Amygdala (tissue), 56 donors: ENCODE measurements around the gene RNF43.

Experiments used
- DNase-seq, 56 donors: peaks; one replicate each; lab custom pipeline; 2025; lab: John Stamatoyannopoulos, UW

RNF43 gene

DNA sequence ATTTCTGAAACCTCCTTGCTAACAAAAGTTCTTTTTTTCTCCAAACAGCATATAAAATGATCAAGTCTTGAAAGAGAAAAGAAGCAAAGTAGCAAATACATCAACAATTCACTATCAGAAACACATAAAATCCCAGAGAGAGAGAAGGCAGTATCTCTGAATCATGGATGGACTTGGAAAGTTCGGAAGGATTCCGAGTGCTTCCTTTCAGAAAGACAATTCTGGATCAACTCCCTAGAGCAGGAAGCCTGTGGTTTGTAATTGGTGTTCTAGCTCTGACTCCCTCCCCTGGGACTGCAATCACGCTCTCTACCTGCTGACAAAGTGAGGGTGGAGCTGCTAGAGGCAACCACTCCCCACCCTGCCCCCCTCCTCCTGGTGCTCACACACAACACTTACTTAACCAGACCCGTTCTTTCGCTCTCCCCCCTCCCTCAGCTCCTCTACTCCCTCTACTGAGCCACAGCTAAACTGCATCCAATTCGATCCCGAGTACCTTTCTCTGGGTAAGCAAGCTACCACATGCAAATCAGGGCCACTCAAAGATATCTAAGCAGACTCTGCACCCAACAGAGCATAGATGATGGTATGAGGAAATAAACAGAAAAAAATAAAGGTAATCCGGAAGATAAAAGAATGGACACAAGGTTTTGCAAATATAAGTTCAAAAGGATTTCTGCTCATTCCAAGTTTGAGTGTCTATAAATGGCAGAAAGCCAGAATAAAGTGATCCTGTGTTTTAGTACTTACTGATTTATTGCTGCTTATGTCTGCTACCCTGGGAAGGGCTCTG, at the start of gene RNF43:
Gene RNF43 (minus strand): TSS at position 235 of the 793 bp plus-strand sequence. CDS start 1,957 bp downstream, outside the sequence.
- peak in 55 of 56 donors; percentile 7 to 87 (median 60) for DNase-seq

DNA sequence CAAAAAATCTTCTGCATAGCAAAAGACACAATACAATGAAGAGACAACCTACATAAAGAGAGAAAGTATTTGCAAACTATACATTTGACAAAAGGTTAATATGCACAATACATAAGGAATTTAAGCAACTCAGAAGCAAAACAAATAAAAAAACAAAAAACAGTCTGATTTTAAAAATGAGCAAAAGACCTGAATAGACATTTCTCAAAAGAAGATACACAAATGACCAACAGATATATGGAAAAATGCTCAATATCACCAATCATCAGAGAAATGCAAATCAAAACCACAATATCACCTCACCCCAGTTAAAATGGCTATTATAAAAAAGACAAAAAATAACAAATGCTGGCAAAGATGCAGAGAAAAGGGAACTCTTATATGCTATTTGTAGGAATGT, 38.2 kb upstream of the RNF43 start:
- no peak for DNase-seq

- no peak for DNase-seq
Observed at GRCh38 chr17:58452738-58453137, 35.4 kb upstream of the RNF43 start.

- DNase-seq, result peak in 21 of 56 donors; percentile 1 to 53 (median 7)
Observed at GRCh38 chr17:58447039-58447975, 30.0 kb upstream of the RNF43 start.

GRCh38 chr17:58446086-58446485, 28.8 kb upstream of the RNF43 start:
- DNase-seq, result no peak

DNA sequence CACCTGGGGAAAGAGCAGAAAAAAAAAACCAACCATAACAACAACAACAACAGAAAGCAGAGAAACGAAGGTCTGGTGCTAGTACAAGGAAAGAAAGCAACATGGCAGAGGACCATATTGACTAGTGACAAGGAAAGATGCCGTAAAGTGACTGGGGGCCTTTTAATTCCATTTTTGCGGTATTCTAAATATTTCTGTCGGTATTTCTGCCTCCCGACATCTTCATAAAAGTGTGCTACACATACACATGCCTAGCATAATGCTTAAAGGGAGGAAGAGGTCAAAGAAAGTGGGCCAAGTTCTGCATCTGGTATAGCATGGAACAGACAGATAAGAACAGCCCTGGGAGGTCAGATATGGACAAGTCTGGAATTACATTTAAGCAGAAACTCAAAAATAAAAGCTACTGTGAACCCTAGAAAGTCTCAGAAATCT, 19.5 kb upstream of the RNF43 start:
- no peak for DNase-seq

DNA sequence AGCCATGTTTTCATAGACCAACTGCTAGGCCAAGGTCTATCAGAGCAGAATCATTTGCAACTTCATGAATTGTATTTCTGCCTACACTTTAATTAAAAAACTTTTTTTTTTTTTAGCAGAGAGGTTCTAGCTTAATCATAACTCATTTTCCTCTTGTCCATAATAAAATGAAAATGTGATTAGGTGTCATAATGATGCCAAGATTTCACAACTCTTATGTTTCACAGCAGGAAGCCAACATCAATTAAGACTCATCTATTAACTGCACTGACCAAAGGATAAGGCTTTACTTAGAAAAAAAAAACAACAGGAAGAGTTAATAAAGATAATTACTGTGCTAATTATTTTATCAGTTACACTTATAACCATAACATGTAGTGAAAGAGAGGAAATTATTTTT, 18.9 kb upstream of the RNF43 start:
- no peak for DNase-seq

GRCh38 chr17:58432806-58433573, 15.7 kb upstream of the RNF43 start:
- no peak for DNase-seq

DNA sequence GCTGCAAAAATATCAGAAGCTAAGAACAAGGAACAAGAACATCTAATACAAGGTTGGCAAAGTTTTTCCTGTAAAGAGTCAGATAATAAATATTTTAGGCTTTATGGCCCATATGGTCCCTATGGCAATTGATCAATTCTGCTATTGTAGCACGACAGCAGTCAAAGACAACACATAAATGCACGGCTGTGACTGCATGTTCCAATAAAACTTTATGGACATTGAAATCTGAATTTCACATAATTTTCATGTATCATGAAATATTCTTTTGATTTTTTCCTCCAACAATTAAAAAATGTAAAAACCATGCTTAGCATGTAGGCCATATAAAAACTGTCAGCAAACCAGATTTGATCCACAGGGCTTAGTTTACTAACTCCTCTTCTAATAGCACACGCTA, 10.5 kb upstream of the RNF43 start:
- DNase-seq, result no peak

- DNase-seq, result no peak
Observed at GRCh38 chr17:58421711-58422110, 4.4 kb upstream of the RNF43 start.

- no peak for DNase-seq
Observed at GRCh38 chr17:58420827-58421226, 3.5 kb upstream of the RNF43 start.

- DNase-seq, result peak in 1 of 56 donors; percentile 1
Observed at GRCh38 chr17:58416937-58417299, 416 bp downstream of the RNF43 start.

DNA sequence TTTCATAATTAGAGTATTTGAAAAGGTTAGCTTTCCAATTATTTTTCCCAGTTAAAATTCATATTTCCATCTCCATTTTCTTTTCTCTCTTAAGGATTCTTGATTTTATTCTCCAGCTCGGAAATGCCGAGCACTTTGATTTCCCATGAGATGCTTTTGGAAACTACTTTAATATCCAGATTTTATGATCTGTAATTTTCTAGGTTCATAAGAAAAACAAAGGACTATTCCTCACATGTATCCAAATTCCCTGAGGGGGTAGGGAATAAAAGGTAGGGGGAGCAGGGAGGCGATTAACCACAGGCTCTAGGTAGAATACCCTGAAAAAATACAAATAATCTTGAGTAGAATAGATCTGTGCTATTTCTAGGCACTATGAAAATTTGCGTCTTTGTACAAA, 938 bp downstream of the RNF43 start:
- DNase-seq, result no peak

DNA sequence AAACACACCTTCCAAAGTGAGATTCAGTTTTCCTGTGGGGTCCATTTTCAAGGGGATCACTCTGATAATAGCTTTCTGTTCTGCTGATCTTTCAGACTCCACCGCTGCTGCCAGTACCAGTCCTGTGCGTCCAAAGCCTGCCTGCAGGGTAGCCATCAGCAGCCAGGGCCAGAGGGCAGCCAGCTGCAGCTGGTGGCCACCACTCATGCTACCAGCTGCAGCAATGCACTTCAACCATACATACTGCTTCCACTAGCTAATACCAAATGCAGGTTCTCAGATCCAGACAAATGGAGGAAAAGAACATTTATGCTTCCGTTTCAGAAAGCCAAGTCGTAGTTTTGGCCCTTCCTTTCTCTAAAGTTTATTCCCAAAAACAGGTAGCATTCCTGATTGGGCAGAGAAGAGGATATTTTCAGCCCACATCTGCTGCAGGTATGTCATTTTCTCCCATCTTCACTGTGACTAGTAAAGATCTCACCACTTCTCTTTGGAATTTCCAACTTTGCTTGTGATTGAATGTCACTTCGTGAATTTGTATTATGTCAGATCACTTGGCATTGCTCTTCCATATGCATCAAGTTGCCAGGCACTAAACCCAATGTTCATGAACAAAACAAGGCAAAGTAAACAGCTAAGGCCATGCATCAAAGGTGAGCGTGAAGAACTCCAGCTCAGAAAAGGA, 1.8 kb downstream of the RNF43 start:
- DNase-seq, result peak in 5 of 56 donors; percentile 1 to 16 (median 3)

DNA sequence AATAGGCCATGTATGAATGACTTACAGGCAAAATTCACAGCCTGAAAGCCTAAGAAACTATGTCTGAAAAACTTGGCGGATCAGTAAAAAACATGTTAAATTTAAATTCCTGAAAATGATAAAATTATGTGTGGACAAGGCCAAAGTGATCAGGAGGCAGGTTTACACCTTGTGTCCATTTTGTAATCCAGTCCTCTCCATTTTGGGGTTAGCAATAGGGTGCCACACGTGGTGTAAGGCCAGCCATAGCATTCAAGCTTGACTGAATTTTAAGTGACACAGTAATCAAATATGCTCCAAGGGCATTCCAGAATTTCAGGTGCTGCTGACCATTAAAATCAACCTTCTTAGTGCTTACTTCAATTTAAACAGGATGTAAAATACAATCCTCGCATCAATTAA, 2.7 kb downstream of the RNF43 start:
- no peak for DNase-seq

DNA sequence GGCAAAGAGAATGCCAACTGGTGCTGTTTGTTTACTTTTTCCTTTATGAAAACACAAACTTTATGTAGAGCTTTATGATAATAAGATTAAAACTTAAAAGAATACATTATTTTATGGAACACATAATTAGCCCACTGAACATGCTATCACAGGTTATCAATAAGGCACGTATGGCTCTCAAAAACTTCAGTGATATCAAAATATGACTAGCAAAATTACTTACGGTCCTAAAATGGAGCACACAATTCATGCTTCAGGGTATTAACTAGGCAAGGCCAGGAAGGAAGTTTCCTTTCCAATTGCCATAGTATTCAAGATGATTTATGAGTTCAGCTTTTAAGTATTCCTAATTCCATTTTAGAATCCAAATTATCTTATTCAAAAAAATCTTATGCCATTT, 3.6 kb downstream of the RNF43 start:
- no peak for DNase-seq

DNA sequence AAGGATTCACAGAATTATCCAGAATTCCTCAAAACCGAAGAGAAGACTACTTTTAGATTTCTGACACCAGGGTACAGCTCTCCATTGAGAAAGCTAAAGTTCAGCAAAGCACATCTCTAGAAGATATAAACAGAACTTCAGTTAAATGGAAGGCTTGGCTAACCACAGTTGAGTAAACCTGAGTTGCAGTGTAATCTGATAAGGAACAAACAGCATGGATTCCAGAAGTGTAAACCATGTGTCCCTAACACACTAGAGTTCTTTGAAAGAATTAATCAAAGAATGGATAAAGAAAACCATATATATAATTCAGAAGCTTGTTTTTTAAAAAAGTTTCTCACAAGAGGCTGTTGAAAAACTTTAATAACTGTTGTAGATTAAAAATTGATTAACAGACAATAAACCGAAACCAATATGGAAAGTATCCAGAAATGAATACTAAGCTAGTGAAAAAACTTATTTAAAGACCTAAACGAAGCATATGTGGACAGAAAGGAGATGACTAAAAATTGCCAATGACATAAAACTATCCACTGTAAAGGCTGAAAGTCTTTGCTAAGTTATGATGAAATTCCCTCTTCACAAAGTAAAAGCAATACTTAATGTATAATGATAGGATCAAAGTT, 4.3 kb downstream of the RNF43 start:
- no peak for DNase-seq

DNA sequence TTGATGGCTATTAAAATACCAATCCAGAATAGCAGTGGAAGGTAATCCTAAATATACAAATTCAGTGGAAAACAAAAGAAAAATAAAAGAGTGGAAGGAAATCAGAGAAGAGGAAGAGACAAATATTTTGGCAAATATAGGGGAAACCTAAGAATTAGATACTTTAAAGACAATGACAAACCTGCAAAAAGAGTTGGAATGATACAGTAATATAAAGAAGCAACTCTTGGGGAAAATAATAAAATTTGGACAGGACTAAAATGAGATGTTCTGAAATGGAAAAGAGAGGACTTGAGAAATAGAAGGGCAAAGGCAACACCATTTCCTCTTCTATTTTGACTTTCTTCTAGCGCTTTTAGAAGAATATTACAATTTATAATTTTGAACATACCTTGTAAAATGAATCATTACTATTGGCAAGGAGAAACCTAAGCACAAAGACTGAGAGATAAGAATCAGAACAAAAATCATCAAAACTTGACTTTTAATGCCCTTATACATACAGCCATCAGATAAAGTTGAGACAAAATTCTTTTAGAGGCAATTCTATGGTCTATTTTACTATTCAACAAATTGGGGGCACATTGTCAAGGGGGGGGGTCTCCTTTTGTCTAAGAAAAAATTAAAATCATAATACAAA, 5.2 kb downstream of the RNF43 start:
- no peak for DNase-seq

DNA sequence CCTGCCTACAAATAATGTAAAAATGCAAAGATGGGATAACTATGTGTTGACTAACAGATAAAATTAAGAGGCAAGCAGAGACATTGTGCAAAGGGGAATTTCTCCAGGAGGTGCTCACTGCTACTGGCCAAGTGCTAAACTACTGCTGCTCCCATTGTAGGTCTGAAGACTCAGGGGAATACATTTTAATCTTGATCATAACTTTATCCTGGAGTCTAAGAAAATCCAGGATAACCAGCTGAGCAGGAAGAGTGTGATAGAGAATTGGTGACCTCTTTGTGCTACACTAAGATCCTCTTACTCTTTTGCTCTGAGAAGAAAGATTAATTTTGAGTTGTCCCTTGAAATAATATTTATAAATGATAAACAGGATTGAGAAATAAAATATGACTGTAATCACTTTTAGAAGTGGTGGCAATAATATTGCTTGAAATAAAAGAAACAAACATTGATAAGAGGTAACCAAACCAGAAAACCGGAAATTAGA, 5.9 kb downstream of the RNF43 start:
- DNase-seq, result no peak
